Measurements from ENCODE around the gene ASF1A.

GRCh38 chr6:118939683-118940082 is 45.7 kb downstream of the ASF1A start:
- TF ChIP-seq POLR2AphosphoS5 (IDR thresholded peaks at IDR 0.05): no peak
- TF ChIP-seq CTCF (IDR thresholded peaks at IDR 0.05): no peak
- no peak for TF ChIP-seq POLR2A (IDR thresholded peaks at IDR 0.05)
- no peak for TF ChIP-seq EP300 (IDR thresholded peaks at IDR 0.05; ENCODE audit: low read depth)

All from transverse colon (tissue), 4 donors.